Right kidney (tissue), 1 donor: ENCODE results near the gene GRIFIN.
A peak's percentile ranks its signal among the peaks of the same experiment; 100 is the strongest.

Experiments used
- DNase-seq: peaks from one replicate; pipeline ENCODE4 v3.0.0-alpha.2; 2016

Gene GRIFIN

GRCh38 chr7:2498708-2499107, 22.5 kb upstream of the GRIFIN start:
- DNase-seq: peak; percentile 27

- DNase-seq: peak; percentile 70
These were observed 21.5 kb upstream of the GRIFIN start for GRCh38 chr7:2497500-2498336.

DNA sequence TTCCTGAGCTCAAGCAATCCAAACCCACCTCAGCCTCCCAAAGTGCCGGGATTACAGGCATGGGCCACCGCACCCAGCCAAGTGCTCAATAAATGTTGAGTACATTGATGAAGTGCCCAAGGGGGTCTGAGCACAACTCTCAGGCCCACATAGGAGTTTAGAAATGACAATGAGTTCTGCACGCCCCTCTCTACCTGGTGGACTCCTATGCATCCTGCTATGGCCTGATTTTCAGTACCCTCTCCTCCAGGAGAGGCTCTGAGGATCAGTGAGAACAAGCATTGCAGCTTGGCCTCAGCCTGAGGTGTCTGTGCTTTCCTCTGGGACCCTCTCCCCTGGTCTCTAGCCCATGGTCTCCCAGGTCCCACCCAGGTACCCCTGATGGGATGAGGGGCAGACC, 20.9 kb upstream of the GRIFIN start:
- DNase-seq: no peak

DNA sequence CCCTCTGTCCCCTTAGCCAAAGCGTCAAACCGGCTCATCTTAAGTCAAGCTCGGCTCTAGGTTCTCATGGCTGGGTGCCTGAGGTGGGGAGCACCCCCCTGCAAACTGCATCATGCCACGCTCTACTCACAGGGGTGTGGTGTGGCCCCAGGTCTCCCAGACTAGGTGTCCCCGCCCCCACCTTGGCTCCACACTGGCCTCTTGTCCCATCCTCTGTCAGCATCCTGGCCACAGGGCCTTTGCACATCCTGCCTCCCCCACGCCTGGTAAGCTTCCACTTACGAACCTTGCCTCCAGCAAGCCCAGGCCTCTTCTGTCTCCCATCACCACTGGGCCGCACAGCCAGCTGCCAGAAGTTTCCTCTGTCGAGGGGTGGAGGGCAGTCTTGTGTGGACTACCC, 20.2 kb upstream of the GRIFIN start:
- DNase-seq: no peak

DNA sequence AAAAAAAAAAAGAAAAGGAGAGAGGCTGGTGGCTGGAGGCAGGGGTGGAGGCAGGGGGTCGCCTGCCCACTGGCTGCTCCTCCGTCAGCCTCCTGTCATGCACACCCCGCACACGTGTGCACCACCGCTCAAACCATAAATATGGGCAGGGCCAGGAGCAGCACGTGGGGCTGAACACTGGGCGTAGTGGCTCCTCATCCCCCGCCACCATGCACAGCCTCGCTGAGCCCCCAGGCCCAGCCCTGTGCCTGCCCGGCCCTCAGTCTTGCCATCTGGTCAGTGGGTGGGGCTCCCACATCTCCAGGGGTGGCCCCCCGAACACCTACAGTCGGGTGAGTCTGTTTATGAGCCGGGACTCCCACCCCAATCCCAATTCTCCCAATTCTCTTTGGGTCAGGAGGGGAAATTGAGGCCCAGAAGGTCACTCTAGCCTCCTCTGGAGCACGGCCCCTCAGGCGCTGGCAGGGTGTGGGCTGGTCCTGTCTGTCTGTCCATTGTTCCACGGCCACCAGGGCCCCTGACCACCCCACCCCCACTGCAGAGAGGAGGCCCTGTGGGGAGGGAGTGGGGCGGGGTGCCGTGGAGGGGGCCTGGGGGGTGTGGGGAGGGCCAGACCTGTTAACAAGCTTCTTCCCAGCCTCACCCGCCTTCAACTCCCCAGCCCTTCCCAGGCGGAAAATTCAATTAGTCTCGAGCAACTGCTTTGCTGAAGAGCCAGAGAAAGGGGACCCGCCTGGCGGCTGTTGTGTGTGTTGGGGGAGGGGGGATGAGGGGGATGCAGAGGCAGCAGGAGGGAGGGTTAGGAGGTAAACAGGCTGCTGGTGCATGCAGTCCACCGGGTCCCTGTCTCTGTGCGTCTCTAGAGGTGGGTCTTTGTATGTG, 19.5 kb upstream of the GRIFIN start:
- peak; percentile 33 for DNase-seq

- peak; percentile 18 for DNase-seq
These were observed 18.3 kb upstream of the GRIFIN start for GRCh38 chr7:2494191-2495130.

DNA sequence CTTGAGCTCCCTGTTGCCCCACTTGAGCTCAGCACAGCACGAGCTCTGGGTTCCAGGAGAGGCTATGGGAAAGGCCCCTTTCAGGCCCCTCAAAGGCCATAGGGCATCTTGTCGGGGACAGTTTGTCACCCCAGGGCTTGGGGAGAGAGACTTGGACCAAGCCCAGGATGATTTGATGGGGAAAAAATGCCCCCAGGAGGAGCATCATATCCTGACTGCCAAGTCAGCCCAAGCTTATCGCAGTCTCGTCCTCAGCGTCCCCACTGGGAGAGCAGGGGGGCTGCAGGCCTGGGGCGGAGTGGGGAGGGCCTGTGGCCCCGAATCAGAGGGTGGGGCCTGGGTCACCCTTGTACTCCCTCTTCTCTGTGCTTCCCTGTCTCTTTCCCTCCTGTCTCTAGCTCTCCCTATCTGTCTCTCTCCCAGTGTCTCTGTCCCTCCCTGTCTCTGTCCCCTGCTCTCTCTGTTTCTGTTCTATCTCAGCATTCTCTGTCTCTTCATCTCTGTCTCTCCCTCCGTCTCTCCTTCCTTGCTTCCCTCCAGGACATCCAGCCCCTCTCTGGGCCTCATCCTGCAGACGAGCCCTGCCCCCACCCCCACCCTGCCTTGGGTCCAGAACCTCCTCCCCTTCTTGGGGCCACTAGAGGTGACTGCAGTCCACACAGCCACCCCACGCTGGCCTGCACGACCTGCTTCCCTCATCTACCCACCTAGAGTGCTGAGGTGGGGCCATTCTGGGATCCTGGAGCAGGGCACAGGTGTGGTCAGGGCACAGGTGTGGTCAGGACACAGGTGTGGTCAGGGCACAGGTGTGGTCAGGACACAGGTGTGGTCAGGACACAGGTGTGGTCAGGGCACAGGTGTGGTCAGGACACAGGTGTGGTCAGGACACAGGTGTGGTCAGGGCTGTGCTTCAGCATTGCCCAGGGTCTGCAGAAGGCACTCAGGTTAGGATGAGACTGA, 17.3 kb upstream of the GRIFIN start:
- peak; percentile 9 for DNase-seq

- DNase-seq: no peak
These were observed 15.8 kb upstream of the GRIFIN start for GRCh38 chr7:2492038-2492437.

DNA sequence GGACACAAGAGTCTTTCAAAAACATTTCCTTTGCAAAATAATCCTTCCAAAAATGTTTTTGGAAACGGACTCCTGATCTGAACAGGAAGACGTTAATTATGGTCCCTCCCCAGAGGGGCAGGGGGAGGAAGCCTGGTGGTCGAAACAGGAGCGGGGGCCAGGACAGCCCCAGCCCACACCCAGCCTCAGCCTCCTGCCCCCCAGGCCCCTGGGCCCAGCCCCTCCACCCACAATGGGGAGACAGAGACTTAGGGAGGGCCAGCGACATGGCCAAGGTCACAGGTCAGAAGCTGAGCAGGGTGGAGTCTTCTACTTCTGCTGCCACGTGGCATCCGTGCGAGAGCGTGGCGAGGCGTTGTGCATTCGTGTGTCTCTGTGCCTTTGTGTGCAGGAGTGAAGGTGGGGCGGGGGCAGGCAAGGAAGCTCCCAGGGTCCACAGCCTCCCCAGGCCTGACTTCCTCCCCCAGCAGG, 14.0 kb upstream of the GRIFIN start:
- peak; percentile 23 for DNase-seq

DNA sequence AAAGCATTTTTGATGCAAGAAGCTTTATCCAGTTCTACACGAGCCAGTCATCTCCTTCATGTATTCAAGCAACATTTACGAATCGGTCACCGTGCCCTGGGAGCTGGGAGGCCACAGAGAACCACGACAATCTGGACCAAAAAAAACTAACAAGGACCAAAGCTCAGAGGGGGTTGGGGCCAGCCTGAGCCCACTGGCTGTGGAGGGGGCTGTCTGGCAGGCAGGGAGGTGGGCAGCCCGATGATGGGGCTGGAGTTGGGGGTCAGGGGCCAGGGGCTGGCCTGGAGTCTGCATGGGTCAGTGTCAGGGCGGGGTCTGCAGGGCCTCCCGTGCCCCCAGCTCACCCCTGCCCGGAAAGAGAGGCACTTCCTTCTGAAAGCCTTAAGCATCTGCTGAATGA, 12.5 kb upstream of the GRIFIN start:
- DNase-seq: peak; percentile 5

DNA sequence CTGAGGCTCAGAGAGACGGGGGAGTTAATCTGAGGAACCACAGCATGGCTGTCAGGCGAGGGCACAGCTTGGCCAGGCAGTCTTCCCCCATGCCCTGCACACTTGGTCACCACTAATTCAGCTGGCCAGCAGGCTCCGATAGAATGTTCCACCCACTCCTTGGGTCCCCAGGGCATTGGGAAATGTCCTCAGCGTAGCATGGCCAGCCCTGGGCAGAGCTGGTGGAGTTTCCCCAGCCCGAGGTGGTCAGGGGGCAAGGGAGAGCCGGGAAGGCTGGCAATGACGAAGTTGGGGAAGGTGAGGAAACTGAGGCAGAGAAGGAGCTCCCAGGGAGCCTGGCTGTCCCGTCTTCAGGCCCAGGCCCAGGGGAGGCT, 12.1 kb upstream of the GRIFIN start:
- peak; percentile 3 for DNase-seq

- peak; percentile 25 for DNase-seq
These were observed 11.5 kb upstream of the GRIFIN start for GRCh38 chr7:2487586-2488271.

- DNase-seq: no peak
These were observed 8.7 kb upstream of the GRIFIN start for GRCh38 chr7:2484868-2485267.

GRCh38 chr7:2483494-2483893, 7.3 kb upstream of the GRIFIN start:
- DNase-seq: no peak

DNA sequence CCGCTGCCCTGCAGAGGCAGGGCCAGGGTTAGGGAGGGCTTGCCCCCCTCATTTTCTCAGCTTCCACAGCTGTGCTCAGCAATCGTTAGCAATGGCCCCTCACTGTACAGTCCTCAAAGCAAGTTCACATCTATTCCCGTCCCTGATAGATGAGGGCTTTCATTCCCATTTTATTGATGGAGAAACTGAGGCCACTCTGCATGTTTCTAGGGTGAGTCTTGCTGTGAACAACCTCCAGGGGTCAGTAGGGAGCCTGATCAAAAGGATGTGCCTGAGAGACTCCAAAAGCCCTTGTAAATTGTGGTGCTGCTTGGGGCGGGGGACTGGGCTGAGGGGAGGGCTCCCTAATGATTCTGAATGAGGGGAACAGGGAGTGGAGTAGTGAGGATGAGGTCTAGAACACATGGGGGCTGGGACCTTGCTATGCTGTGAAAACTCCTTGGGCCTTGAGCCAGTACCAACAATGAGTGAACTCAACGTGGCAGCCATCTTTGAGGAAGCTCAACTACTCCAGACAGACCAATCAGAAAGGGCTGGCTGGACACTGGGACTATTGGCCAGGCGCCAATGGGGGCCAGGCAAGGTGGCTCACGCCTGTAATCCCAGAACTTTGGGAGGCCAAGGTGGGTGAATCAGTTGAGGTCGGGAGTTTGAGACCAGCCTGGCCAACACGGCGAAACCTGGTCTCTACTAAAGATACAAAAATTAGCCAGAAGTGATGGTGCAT, 6.7 kb upstream of the GRIFIN start:
- DNase-seq: no peak

GRCh38 chr7:2481195-2481594, 5.0 kb upstream of the GRIFIN start:
- DNase-seq: no peak

- DNase-seq: peak; percentile 60
These were observed 3.8 kb upstream of the GRIFIN start for GRCh38 chr7:2480070-2480408.

DNA sequence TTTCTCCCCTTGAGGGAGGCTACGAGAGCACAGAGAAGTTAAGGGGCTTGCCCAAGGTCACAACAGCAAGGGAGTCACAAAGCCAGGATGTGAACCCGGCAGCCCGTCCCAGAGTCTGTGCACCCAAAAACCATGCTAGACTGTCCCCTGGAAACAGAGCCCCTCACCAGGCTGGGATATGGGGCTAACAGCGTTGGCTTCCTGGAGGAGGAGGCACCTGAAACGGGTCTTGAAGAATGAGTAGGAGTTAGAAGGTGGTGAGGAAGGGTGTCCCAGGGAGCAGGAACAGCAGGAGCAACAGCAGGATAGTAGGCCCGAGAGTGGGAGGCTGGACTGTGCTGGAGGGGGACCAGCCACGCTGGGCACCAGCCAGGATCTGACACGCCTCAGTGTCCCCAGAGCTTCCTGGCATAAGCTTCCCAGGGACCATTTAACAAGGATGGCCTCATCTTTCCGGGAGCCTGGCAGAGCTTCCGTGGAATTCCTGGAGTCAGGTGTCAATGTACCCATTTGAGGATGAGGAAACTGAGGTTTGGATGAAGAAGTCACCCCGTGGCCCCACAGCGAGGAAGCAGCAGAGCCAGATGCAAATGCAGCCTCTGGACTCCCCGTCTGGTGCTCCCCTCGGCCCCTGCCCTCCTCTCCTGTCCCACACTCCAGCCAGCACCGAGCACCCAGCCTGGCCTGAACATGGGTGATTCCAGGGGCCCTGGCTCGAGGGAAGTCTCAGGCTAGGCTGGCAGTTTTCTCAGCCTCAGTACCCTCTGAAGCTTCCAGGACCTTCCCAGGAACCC, 3.3 kb upstream of the GRIFIN start:
- no peak for DNase-seq

DNA sequence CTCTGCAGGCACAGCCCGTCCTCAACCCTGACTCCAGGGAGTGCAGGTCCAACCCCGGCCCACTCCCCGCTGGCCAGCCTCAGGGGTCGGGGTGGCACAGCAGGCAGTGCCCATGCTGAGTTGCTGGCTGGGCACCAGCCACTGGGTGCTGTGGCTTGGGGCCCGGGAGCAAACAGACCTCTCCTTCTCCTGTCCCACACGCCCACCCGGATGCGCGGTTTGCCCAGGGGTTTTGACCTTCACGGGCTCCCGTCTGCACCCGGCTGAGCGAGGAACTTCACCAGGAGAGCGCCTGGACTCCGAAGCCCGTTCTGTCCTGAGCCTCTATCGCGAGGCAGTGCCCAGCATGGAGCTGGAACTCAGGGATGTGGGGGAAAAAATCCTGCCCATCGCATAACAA, 2.6 kb upstream of the GRIFIN start:
- DNase-seq: no peak
